Left lung (tissue), 10 donors: ENCODE results near the gene ALOX5. TPM values are rescaled to one million over a fixed set of nuclear protein-coding genes. Genes with fewer than 3 reads are reported as not detected.

Experiments used
- ATAC-seq: fragments of 200-7000 bp; cut with Tn5 transposase; one replicate; pipeline ENCODE4 v1.9.1; 2020; ENCODE audit warnings: moderate library complexity
- DNase-seq, 4 donors: peaks; one replicate each; pipeline ENCODE4 v3.0.0-alpha.2; 2013 to 2020
- H3K27ac ChIP-seq, 2 donors: fragments of 200-600 bp; sonication (generic) in 1 of 2; one replicate each; pipeline versions ENCODE4 v1.5.0 to v1.8.0; 2020 to 2021
- H3K27me3 ChIP-seq, 2 donors: fragments of 200-600 bp; sonication (generic) in 1 of 2; one replicate each; pipeline versions ENCODE4 v1.5.0 to v1.8.0; 2020 to 2021
- H3K36me3 ChIP-seq, 2 donors: fragments of 200-600 bp; sonication (generic) in 1 of 2; one replicate each; pipeline versions ENCODE4 v1.5.0 to v1.8.0; 2020 to 2021
- H3K4me1 ChIP-seq, 2 donors: fragments of 200-600 bp; one replicate each; pipeline ENCODE4 v1.8.0; 2021
- H3K4me3 ChIP-seq, 2 donors: fragments of 200-600 bp; sonication (generic) in 1 of 2; one replicate each; pipeline versions ENCODE4 v1.5.0 to v1.8.0; 2020 to 2021; ENCODE audit warnings: mild to moderate bottlenecking in 1 of 2
- H3K9me3 ChIP-seq, 2 donors: fragments of 200-600 bp; sonication (generic) in 1 of 2; one replicate each; pipeline versions ENCODE4 v1.5.0 to v1.8.0; 2020 to 2021
- intact Hi-C, 2 donors: fragments of 100-400 bp; cut with DNase I; formaldehyde crosslinking; loops; one replicate each; pipeline versions ENCODE4 v1.11.2 to v1.14.2; 2022
- polyA plus RNA-seq, 6 donors: library from polyadenylated mRNA; unstranded; fragments of 120-200 nt; gene quantifications; one replicate each; pipeline ENCODE4 v1.2.1, GENCODE V29; 2013; ENCODE audit not compliant: insufficient read length in 6 of 6
- total RNA-seq, 2 donors: library from RNA; stranded (reverse); fragmentation: NEBNext Ultra II Directional; extraction: Animal tissue kit (Norgen Biotek cat#: 25700); gene quantifications; one replicate each; pipeline ENCODE4 v1.2.1, GENCODE V29; 2021
- TF ChIP-seq, protein P1 (sequence below), 2 donors: fragments of 200-600 bp; sonication (generic) in 1 of 2; IDR thresholded peaks; one replicate each; pipeline versions ENCODE4 v1.5.0 to v1.8.0; 2021; ENCODE audit warnings: antibody characterized with exemption in 2 of 2
- donor health status: DM: no; HTN: yes; CAD: no.
- donor health status: DM: no; HTN: no; CAD: no.

Gene ALOX5
- total and polyA plus RNA-seq, 8 donors = 1.1 to 145 (median 1.7) TPM

DNA sequence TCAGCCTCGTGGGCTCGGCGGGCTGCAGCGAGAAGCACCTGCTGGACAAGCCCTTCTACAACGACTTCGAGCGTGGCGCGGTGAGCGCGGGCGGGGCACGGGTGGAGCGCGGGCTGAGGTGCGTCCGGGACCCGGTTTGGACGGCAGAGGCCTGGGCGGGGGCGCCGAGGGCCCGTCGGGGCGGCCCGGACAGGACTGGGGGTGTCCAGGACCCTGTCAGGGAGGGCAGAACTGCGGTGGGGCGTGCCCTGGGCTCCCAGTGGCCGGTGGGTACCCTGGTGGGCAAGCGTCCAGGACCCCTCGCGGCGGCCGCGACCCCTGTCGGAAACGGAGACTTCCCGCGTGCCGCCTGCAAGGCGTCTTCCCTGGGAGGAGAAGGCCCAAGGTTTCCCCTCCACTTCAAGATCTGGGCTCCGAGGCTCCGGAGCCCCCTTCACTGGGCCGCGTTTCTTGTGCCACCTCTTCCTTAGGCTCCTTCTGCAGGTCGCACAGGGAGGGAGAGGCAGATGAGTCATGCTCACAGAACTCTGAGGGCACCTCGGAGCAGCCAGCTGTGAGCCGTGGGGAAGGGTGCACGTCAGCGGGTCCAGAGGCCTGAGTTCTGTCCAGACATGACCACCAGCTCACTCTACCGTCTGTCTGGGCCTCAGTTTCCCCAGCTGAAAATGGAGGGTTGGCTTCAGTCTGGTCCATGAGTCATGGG, 485 bp downstream of the ALOX5 start:
- ATAC-seq = peak; percentile 38
- Histone ChIP-seq H3K9me3 (no peaks in the 10 kb centered on the region), H3K27ac (peak overlapping the region; percentile 47 to 94), H3K27me3 (peaks cover 22 to 79% of the 10 kb centered on the region in 2 donors), H3K36me3 (no peaks in the 10 kb centered on the region), H3K4me1 (peaks cover 12 to 63% of the 10 kb centered on the region in 2 donors), H3K4me3 (peak overlapping the region; percentile 43 to 76)
- TF ChIP-seq, protein P1, sequence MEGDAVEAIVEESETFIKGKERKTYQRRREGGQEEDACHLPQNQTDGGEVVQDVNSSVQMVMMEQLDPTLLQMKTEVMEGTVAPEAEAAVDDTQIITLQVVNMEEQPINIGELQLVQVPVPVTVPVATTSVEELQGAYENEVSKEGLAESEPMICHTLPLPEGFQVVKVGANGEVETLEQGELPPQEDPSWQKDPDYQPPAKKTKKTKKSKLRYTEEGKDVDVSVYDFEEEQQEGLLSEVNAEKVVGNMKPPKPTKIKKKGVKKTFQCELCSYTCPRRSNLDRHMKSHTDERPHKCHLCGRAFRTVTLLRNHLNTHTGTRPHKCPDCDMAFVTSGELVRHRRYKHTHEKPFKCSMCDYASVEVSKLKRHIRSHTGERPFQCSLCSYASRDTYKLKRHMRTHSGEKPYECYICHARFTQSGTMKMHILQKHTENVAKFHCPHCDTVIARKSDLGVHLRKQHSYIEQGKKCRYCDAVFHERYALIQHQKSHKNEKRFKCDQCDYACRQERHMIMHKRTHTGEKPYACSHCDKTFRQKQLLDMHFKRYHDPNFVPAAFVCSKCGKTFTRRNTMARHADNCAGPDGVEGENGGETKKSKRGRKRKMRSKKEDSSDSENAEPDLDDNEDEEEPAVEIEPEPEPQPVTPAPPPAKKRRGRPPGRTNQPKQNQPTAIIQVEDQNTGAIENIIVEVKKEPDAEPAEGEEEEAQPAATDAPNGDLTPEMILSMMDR (IDR thresholded peaks at IDR 0.05) = no peak
- DNase-seq = peak in 1 of 4 donors; percentile 52
- intact Hi-C loops = no loop called here

DNA sequence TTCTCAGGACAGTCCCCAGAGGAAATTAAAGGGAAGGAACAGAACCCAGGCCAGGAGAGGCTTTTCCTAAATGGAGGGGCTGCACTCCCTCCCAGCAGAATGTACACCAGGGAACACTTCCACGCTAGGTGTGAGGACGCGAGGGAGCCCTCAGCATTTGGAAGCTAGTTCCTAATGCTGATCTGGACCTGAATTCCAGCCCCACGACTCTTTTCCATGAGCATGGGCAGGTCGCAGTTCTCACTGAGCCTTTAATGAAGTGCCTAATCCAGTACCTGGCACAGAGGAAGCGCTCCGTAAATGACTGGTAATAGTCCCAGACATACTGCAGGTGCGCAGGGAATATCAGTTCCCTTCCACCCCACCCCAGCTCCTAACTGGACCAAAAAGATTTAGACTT, 1.1 kb downstream of the ALOX5 start:
- Histone ChIP-seq H3K27me3 (peaks cover 22 to 78% of the 10 kb centered on the region in 2 donors), H3K27ac (peak overlapping the region; percentile 47 to 94), H3K36me3 (no peaks in the 10 kb centered on the region), H3K9me3 (no peaks in the 10 kb centered on the region), H3K4me1 (peaks cover 12 to 69% of the 10 kb centered on the region in 2 donors), H3K4me3 (peak overlapping the region; percentile 43 to 76)
- DNase-seq = no peak
- intact Hi-C loops = no loop called here
- no peak for ATAC-seq
- TF ChIP-seq, protein P1 (IDR thresholded peaks at IDR 0.05) = no peak

DNA sequence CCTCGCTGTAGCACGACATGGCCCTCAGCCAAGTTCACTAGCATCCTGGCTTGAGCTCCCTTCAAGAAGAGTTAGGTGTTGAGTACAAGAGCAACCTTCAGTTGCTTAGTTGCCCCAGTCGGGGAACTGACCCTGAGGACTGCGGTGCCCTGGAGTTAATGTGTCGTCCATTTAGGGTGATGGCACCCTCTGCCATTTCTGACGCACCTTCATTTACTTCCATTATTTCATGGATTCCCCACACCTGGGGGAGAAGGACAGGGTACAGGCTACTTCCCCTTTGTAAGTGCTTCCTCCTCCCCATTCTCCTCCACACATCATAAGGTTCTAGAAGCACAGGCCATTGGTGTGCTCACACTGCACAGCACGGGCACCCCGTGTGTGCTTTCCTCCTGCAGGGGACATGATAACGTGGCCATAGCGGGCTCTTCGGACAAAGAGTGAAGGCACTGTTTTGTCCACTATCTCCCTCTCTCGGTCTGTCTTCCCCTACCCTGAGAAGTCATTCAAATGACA, 1.8 kb downstream of the ALOX5 start:
- Histone ChIP-seq H3K36me3 (no peaks in the 10 kb centered on the region), H3K27me3 (peaks cover 22 to 72% of the 10 kb centered on the region in 2 donors), H3K9me3 (no peaks in the 10 kb centered on the region), H3K4me1 (peaks cover 12 to 76% of the 10 kb centered on the region in 2 donors), H3K27ac (peak overlapping the region; percentile 47 to 94), H3K4me3 (peak overlapping the region in 1 of 2 donors; percentile 76)
- intact Hi-C loops = no loop called here
- TF ChIP-seq, protein P1 (IDR thresholded peaks at IDR 0.05) = no peak
- DNase-seq (no peak), ATAC-seq (no peak)

DNA sequence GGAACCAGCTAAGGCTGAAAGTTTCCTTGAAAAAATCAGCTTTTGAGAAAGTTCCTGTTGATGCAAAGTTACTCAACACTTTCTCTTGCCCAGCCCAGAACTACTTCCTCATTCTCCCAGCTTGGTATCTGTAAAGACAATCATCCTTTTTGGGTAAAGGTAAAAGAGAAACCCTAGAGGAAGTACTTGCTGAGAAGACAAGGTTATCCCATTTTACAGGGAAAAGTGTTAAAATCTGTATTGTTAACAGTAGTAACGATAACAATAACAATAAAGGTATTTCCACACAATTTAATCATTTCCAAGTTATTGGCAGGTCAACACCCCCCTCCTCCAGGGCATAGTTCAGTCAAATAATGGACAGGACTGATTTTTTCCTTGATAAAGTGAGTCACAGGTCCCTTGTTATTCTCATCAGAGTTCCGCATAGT, 2.4 kb downstream of the ALOX5 start:
- Histone ChIP-seq H3K27ac (peak overlapping the region in 1 of 2 donors; percentile 94), H3K36me3 (peaks cover 0 to under 1% of the 10 kb centered on the region in 2 donors), H3K9me3 (no peaks in the 10 kb centered on the region), H3K4me3 (peak overlapping the region in 1 of 2 donors; percentile 76), H3K4me1 (peaks cover 12 to 82% of the 10 kb centered on the region in 2 donors), H3K27me3 (peaks cover 22 to 66% of the 10 kb centered on the region in 2 donors)
- TF ChIP-seq, protein P1 (IDR thresholded peaks at IDR 0.05) = no peak
- ATAC-seq = no peak
- no peak for DNase-seq
- intact Hi-C loops = no loop called here

DNA sequence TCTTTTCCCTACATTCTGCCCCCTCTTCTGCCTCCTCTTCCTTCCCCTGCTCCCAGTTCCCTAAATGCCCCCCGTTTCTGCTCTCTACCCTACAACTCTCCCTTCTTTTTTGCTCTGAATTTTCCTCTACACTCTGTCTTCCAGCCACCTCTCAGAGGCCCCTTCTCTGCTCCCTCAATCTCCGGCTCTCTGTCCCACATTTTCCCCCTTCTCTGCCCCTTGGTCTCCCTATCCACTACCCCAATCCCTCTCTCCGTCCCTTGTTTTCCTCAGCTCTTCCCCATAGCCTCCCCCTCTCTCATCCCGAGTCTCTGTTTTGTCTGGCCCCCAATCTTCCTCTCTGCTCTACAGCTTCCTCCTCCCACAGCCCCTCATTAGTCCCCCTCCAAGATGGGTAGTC, 3.3 kb downstream of the ALOX5 start:
- Histone ChIP-seq H3K4me1 (peaks cover 12 to 91% of the 10 kb centered on the region in 2 donors), H3K4me3 (peak overlapping the region in 1 of 2 donors; percentile 4), H3K27me3 (peaks cover 22 to 56% of the 10 kb centered on the region in 2 donors), H3K36me3 (peaks cover 0 to 10% of the 10 kb centered on the region in 2 donors), H3K27ac (peak overlapping the region in 1 of 2 donors; percentile 94), H3K9me3 (no peaks in the 10 kb centered on the region)
- intact Hi-C loops = no loop called here
- no peak for ATAC-seq
- TF ChIP-seq, protein P1 (IDR thresholded peaks at IDR 0.05) = no peak
- no peak for DNase-seq
